ENCODE measurements around the gene SP140. TPM values are rescaled to one million over a fixed set of nuclear protein-coding genes. Genes with fewer than 3 reads are reported as not detected.

SP140 gene
- total and polyA plus RNA-seq, 9 of the 15 experiments (the other 6 are each of a cell fraction or from before 2014, with no cell fraction given), result 0.04 to 1.1 (median 0.57) TPM; not detected in 1

- H4K20me1 ChIP-seq (replicated peaks; ENCODE audit: control insufficient read depth, insufficient read depth, low read length), result no peaks in the 10 kb centered on the region
- no peaks in the 10 kb centered on the region for H3K4me1 ChIP-seq (replicated peaks in 1 of 2; ENCODE audit: control insufficient read depth in 2 of 2, insufficient read depth in 2 of 2, low read length in 2 of 2)
- no peak overlapping the region for H3K4me2 ChIP-seq (ENCODE audit: insufficient read depth, low read length)
- H3K79me2 ChIP-seq (ENCODE audit: control insufficient read depth, insufficient read depth, low read length), result no peaks in the 10 kb centered on the region
- H3K9me3 ChIP-seq (replicated peaks; ENCODE audit: control insufficient read depth, insufficient read depth, low read depth, low read length), result no peaks in the 10 kb centered on the region
- H2AFZ ChIP-seq (ENCODE audit: low read depth, low read length), result no peak overlapping the region
- ChIA-PET POLR2A (no interaction called here), CTCF (ENCODE audit: low intra/inter-chr PET ratio) (no interaction called here)
- DNase-seq (ENCODE audit: extremely low read depth in 1 of 4, low spot score in 3 of 4) (no peak), FAIRE-seq (no peak), ATAC-seq (no peak)
- H3K27me3 ChIP-seq (ENCODE audit: control insufficient read depth in 2 of 2, insufficient read depth in 2 of 2, low read length in 2 of 2), result 0 out of 5 replicates have a peak, but pooled peaks cover 0 to 5% of the 10 kb centered on the region in 2 experiments
- H3K9ac ChIP-seq (ENCODE audit: insufficient read depth in 1 of 2, low read depth in 2 of 2, low read length in 2 of 2), result no peak overlapping the region
- H3K27ac ChIP-seq (ENCODE audit: extremely low read depth, low read depth, low read length), result no peak overlapping the region
- H3K4me3 ChIP-seq, result no peak overlapping the region
- TF ChIP-seq ZBTB5 (IDR thresholded peaks at IDR 0.05) (no peak), E2F3 (CRISPR knock-in tag; IDR thresholded peaks at IDR 0.05) (no peak), NEUROD1 (IDR thresholded peaks at IDR 0.05; ENCODE audit: borderline replicate concordance, low read depth, low read length, partially characterized antibody) (no peak), BRF2 (IDR thresholded peaks at IDR 0.05; ENCODE audit: borderline replicate concordance, insufficient read depth, insufficient read length) (no peak), GTF2E2 (tag; IDR thresholded peaks at IDR 0.05) (no peak), ZNF12 (CRISPR knock-in tag; IDR thresholded peaks at IDR 0.05) (no peak), NCOA2 (IDR thresholded peaks at IDR 0.05; ENCODE audit: partially characterized antibody in 2 of 2) (no peak)
- BruUV-seq (replicated peaks), result no TSS peak
- no peaks in the 10 kb centered on the region for H3K36me3 ChIP-seq (ENCODE audit: control insufficient read depth, insufficient read depth, low read length)
- intact Hi-C loops (cut with micrococcal nuclease), result no loop called here
- WGBS (ENCODE audit: insufficient coverage, low coverage, missing lambda C conversion rate), result 0% methylated on average over 5 of the region's 6 CpGs
- in situ Hi-C loops (cut with MboI), result no loop called here
- no peaks in the 10 kb centered on the region for H3K9me1 ChIP-seq (ENCODE audit: control insufficient read depth, insufficient read depth, low read length)
Measured at GRCh38 chr2:230295192-230295591, 69.7 kb downstream of the SP140 start.
